T-helper 9 cell (primary cell): Measurements from ENCODE around the gene SYNE3.
A peak's percentile ranks its signal among the peaks of the same experiment; 100 is the strongest.
"Not testable (repeated sequence)": the region's sequence is repeated elsewhere in the genome, so short reads cannot be mapped to it uniquely, and the experiment has no call there.

ENCODE experiments used
- DNase-seq: peaks from one replicate; pipeline ENCODE4 v3.0.0-alpha.2; 2020

The SYNE3 gene

DNA sequence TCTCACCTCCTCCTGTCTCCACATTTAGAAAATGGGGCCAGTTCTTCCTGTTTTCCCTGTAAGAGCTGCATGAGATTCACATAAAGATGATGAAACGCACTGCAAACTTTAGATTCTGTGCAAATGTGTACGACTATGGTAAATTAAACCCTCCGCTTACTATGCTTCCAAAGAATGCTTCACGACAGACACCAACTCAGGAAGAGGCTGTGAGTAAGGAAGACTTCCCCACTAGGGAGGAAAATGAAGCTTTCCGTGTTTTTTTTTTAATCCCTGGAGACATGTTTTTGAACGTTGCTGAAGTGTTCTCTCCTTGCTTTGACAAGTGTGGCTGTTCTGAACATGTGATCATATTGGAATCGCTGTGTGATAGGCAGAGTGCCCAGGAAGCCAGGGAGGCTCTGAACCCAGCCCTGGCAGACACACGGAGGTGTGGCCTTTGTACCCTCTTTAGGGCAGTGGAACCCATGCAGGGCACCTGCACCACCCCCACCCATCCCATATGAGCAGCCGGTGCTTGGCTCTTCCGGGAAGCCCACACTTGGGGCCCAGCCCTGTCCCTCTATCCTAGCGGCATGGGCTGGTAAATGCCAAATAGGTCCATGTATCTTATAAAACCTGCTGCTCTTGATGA is 7.5 kb upstream of the SYNE3 start:
- DNase-seq: peak; percentile 26

DNA sequence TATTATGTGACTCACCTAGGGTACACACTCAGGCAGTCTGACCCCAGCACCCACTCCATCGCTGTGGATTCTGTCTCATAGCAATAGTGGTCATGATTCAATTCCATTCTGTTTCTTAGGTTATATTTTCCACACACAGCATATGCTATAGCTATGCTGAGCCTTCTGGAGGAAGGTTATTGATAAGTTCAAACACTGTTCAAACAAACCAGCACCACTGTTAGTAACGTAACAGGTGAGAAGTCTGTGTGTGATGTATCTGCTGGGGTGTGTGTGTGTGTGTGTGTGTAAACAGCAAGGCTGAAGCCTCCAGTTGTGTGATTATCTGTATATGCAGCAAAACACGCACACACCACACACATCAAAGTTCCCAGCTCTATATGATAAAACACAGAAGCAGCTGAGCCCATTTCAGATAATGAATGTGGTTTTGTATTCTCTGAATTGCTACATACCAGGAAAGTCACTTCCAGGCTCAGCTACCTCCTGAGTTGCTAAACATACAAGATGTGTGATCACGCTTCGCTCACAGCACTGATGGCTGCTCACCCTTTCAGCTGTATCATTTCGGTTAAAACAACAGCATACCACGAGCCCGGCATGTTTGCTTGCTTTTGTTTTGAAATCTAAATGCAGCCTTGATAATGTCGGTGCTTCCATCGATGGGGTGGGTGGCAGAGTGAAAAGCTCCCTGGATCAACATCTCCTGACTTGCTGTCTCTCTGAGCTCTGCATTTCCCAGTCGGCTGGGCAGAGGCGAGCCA is 6.8 kb upstream of the SYNE3 start:
- no peak for DNase-seq

DNA sequence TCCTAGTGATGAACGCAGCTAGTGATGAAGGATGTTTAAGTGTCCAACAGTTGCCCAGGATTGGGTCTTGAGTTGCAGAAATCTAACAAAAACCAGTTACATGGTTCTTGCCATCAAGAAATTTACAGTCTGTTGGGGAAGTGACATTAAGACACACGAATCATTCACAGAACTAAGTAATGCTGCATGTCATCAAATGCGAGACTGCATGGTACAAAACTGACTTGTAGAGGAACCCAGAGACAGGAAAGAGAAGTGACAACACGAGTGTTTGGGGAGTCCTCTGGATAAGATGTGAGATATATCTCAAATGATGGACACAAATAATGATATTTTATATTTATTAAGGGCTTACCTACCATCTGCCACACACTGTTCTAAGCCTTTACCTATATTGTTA is 6.1 kb upstream of the SYNE3 start:
- DNase-seq: no peak

DNA sequence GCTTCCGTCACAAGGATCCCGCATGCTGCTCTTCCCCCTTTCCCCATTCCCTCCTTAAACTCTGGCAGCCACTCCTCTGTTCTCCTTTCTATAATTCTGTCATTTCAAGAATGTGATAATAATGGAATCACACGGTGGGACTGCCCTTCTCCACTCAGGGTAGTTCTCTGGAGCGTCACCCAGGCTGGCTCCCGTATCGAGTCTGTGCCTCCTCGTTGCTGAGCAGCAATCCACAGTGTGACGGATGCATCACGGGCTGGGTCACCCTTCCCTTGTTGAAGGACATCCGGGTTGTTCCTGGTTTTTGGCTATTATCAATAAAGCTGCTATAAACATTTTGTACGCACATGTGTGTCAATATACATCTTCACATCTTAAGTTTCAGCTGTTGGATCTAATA is 5.7 kb upstream of the SYNE3 start:
- DNase-seq: no peak

DNA sequence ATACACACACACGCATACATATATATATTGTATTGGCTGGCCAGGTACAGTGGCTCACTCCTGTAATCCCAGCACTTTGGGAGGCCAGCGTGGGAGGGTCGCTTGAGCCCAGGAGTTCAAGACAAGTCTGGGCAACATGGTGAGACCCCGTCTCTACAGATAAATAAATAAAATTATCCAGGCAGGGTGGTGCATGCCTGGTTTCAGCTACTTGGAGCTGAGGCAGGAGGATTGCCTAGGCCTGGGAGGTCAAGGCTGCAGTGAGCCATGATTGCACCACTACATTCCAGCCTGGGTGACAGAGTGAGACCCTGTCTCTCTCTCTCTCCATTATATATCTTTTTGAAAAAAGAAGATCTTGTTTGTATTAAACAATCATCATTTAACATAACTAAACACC is 4.6 kb upstream of the SYNE3 start:
- DNase-seq: no peak

DNA sequence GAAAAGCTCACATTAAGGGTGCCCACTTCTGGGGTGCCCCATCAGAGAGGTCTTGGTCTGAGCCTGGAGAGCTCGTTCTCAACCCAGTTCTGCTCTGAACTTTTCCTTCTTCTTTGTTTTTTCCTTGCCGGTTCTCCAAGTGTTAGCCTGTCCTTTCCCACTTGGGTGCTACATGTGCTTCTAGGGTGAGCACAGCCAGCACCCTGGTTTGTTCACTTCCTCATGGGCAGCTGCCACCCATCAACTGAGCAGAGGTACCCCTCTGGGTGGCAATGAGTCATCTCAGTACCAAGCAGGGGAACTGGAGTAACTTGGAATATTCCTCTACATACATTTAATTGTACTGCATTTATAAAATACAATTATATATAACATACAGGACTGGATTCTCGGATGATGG is 3.9 kb upstream of the SYNE3 start:
- no peak for DNase-seq

DNA sequence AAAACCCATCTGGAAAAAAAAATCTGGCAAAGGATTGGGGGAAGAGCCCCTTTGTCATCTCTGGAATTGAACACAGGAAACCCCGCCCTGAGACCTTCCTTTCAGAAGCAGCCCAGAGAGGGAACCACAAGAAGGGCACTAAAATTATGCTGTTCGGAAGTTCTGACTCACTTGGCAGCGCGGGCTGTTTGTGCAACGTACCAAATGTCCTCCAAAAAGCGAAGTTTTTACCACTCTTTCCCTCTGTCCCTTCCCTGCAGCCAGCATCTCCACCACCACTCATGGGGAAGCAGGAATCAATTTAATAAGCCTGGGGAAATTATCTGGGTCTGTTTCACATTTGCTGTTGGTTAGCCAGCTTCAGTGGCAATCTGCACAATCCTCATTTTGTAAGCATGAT is 3.2 kb upstream of the SYNE3 start:
- peak; percentile 47 for DNase-seq

DNA sequence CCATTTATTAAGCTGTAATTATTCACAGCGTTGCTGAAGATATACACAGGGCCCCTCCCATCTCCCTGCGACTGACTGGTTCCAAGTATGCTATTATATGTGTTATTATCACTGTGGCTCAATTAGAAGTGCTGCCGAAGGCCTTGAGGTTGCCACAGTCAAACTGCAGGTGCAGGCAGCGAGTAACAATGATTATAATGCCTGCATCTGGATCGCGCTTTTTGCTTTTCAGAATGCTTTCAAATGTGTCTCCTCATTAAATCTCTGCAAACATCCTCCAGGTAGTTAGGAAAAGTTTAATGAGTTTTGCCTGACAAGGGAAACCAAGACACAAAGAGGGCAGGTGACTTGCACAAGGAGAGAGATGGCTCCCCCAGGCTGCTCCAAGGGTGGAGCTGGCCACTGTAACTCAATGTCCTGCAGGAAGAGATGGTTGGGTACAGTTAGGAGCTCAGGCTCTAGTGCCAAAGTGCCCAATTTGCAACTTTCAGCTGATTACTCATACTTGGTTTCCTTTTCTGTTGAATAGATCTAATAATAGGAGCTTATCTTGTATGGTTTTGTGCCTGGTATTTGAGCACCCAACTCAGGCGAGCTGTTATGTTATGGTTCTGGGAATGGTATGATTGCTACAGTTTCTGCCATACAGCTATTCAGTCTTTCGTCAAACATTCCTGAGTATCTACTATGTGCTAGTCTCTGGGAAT is 1.7 kb upstream of the SYNE3 start:
- no peak for DNase-seq

DNA sequence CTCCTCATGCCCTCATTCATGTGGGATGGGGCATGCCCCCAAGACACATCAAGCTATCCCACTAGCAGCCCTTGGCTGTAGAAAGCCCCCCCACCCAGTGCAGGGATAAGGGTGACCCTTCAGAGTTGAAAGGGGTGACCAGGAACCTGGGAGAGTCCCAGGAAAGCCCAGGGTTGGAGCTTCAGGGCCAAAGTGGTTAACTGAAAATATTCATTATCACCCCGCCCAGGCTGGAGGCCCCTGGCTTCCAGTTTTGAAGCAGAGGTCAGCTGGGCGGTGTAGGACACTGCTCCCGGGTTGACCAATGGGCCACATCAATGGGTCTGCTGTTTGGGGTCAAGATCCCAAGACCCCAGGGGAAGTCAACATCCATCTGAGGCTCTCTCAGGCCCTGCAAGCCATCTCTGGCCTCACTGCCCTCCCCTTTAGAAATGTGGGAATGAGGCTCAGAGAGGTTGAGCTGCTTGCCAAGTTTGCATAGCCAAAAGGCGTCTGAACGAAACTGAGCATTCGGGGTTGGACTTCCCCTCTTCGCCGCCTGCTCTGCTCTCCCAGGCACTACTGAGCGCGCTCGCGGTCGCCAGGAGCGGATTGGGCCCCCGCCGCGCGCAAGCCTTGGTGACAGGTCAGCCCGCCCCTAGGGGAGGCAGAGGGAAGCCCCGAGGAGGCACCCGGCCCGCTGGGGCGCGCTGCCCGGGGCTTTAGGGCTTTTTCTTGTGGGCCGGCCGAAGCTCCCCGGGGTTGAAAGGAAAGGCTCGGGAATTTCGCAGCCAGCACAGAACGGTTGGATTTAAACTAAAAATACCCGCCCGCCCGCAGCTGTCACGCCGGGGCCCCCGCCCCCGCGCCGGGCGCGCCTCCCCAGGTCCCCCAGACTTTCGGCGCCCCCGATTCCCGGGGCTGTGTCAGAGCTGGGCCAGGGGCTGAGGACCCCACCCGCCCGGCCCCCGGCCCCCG is 576 bp downstream of the SYNE3 start:
- peak; percentile 82 for DNase-seq

DNA sequence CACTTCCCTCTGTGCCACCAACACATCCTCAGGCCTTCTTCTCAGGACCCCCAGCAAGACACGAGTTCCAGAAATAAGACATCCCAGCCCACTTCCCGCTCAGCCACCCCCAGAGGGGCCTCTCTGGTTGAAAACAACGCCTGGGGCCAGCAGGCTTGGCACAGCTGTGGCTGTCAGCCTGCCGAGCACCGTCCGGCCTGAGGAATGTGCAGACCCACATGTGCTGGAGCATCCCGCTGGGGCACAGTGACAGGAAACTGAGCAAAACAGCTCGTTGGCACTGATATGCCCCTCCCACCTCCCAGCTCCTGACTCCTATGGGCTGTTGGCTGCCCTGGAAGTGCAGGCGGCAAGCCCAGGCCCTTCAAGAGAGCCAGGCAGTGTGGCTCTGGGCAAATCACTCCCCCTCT is 1.4 kb downstream of the SYNE3 start:
- no peak for DNase-seq

DNA sequence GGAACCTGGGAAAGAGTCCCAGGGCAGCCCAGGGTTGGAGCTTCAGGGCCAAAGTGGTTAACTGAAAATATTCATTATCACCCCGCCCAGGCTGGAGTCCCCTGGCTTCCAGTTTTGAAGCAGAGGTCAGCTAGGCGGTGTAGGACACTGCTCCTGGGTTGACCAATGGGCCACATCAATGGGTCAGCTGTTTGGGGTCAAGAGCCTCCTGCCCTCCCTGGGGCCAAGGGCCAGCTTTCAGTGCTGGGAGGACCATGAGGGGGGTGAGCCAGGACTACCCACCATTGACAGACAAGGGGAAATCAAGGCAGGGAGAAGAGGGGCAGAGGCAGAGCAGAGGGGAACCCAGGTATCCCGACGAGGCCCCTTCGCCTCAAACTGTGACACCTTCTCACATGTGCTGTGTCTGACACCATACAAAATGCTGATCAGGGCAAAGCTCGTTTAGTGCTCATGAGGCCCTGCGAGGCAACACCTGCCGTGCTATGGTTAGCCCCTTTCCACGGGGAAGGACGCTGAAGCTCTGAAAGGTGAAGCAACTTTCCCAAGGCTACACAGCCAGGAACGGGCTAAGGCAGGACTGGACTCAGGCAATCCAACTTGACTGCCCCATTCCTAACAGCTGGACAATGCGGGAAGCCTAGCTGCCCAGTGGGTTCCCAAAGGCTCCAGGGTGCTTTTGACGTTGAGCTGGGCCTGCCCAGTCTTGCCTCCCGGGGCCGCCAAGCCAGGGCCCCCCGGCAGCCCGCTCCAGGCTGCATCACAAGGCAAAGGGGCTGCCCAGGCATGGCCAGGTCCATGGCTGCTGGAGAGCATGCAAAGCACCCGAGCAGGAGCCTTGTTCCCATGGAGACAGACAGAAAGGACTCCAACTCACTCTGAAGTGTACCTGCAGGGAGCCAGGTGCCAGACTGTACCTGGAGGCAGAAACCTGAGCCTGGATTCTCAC is 2.0 kb downstream of the SYNE3 start:
- no peak for DNase-seq

DNA sequence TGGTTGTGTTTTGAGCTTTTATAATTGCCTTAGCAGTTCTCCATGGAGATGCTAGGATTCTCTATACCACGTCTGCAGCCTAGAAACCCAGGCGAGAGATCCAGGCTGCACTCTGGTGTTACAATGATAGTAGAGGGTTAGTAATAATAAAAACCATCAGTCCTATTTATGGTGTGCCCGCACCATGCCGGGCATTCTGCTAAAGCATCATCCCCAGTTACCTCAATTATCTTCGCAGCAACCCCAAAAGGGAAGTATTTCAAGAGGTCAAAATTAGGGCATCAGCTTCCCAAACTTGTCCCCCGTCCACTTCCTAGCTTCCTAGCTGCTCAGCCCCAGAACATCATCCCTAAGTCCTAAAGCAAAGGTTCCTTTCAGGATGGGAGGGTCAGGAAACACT is 3.2 kb downstream of the SYNE3 start:
- DNase-seq: no peak

DNA sequence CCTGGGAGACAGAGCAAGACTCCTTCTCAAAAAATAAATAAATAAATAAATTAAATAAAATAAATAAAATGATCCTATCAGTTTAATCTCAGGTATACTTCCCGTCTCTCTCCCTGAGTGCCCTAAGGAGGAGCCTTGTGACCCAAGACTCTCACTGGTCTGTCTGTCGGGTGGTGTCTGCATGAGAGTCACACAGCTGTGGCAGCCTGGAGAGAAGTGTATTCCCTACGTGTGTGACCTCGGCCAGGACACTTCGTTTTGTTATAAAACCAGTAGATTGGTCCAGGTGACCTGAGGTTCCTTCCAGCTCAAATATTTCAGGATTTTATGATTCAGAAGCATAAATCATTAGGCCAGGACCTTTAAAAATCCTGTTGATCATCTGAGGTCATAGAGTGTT is 4.8 kb downstream of the SYNE3 start:
- no peak for DNase-seq

DNA sequence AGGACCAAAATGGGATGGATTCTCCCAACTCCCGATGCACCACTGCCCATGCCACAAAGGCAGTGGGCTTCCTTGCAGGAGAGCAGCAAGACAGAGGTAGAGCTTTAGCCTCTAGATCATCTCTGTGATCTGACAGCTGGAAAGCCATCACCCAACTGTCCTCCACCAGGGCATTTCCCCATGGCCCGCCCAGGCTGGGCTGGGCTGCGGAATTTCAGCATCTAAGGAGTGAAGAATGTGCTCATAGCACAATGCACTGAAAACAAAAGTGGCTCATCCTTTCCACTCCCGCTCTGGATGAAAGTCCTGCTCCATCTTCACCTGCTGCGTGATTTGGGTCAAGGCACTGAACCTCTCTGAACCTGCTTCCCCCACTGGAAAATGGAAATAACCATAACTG is 5.6 kb downstream of the SYNE3 start:
- DNase-seq: no peak

DNA sequence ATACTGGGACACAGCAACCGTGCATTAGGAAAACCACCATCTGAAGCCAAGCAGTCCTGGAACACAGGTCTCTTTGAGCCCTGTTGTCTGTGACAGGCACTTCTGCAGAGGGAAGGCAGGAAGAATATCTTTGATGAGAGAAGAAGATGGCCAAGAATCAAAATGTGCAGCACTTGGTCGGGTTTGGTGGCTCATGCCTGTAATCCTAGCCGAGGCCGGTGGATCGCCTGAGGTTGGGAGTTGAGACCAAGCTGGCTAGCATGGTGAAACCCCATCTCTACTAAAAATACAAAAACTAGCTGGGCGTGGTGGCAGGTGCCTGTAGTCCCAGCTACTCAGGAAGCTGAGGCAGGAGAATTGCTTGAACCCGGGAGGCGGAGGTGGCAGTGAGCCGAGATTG is 6.1 kb downstream of the SYNE3 start:
- DNase-seq: not testable (repeated sequence)

DNA sequence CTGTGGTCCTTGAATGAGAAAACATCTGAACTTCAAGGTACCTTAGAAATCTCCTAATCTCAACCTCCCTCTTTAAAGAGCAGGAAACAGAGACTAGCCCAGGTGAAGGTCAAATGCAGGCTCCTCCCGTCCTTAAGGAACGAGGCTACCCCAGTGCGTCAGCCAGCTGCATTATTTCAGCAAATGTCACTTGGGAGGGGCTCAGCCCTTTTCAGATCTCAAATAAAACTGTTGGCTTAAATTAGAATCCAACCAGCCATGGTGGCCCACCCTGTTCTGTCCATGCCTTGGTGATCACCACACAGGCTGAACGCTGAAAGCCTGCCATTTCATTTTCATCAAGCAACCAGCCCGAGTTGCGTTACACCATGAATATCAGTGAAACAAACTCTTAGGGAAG is 7.0 kb downstream of the SYNE3 start:
- no peak for DNase-seq

DNA sequence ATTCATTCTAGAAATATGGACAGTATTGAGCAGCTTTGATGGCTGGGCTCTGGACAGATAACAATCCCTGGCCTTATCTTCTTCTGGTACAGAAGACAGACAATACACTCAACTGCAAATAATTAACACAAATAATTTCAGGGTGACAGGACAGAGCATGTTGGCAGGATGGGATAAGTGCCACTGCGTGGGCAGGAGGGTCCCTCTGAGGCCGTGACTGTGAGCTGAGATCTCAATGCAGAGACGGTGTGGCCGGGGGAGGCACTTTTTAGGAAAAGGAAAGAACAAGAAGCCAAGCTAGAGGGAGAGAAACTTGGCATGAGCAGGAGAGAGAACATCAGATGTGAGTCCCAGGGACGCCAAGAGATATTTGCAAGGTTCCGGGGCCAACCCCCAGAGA is 8.1 kb downstream of the SYNE3 start:
- DNase-seq: no peak

DNA sequence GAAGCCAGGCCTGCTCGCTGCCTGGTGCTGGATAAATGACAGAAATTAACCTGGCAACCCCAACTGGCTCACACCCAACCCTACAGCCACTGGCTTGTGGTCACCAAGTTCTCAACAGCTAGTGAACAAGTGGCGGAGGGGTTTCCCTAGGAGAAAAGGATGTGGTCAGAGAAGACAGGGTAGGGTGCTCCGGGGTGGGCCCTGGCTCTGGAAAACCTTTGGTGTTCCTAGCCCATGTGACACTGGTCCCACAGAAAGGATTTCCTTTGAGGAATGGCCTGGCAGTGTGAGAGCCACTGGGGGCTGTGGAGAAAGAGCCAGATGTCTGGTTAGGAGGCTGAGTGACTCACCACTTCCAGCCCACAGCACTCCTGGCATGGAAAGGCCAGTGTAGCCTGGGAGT is 8.7 kb downstream of the SYNE3 start:
- DNase-seq: no peak

DNA sequence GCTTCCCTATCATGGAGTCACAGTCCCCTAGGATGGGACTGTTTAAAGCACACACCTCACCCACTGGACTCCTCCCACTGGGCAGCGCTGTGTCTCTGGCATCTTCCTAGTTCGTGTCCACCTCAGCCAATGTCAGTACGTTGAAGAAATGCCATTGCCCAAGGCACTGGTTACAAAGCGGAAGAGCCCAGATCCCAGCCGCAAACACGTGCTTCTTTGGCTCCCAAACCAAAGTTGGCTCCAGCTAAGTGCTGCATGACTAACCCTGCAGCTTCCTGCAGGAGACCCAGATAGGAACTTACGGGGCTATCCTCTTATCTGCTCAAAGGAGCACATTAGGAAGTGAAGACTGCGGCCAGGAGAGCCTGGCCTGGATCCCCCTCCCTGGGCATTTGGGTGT is 9.3 kb downstream of the SYNE3 start:
- no peak for DNase-seq

DNA sequence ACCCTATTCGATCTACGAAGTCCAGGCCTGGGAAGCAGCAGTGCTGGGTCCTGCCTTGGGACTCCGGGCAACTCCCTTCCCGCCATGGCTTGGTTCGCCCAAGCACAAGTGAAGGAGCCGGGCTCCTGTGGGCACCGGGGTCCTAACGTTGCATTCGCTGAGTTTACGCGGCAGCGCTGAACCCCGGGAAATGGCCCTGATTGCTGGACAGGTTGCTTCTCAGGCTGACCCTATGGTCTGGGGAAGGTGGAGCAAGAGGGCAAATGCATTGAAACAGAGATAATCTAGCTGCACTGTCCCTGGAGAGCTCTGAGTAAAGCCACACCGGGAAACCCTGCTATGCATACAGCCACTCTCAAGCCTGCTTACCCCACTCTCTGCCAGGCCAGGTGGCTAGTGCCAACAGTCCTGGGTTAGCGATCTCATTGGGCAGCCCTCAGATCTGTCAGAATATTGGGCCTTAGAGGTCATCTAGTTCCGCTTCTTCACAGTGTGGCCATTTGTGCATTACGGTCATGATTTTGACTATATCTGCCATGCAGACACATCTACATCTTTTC is 11.3 kb downstream of the SYNE3 start:
- DNase-seq: no peak
